Measurements from ENCODE around the gene GZMM.

Gene GZMM

DNA sequence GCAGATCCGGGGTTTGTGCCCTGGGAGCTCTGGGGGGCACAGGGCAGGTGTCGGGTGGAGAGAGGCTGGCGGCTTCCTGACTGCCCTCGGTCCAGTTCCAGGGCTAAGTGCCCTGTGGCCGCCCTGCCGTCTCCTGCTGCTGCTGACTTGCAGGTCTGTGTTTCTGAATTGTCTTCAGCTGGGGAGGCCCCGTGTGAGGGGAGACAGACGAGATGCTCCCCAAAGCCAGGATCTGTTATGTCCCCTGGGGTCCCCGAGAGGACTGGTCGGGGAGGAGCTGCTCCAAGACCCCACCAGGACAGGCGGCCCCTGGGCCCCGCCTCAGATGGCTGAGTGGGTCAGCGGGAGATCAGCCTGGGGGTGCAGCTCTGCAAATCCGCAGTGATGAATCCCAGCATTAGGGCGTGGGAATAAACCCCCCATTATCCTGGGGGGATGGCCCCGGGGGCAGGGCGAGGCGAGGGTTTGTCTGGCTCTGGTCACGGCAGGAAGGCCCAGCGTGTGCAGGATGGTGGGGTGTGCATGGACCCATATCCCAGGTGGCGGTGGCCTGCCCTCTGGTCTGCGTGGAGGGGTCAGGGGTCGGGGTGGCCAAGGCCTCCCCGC is 50.5 kb downstream of the GZMM start:
- H4K12ac ChIP-seq (ENCODE audit: low read depth, low read length) = no peak overlapping the region
- H2BK120ac ChIP-seq (ENCODE audit: insufficient read depth, low read length, poor library complexity) = no peak overlapping the region
- no peak overlapping the region for H2BK12ac ChIP-seq (ENCODE audit: low read length)
- no peak overlapping the region for H3K9ac ChIP-seq (ENCODE audit: low read length)
- H2AFZ ChIP-seq (ENCODE audit: insufficient read depth, low read length, poor library complexity) = no peak overlapping the region
- H3K9me3 ChIP-seq (ENCODE audit: insufficient read depth, low read depth, low read length) = peaks cover 5% of the 10 kb centered on the region
- H3K4ac ChIP-seq (ENCODE audit: low read depth, low read length) = no peak overlapping the region
- H3K4me3 ChIP-seq (ENCODE audit: low read depth, low read length) = no peak overlapping the region
- no peak overlapping the region for H3K23ac ChIP-seq (ENCODE audit: low read length)
- H3K4me2 ChIP-seq (ENCODE audit: low read length) = no peak overlapping the region
- DNase-seq = no peak
- no peak overlapping the region for H3K27ac ChIP-seq (ENCODE audit: low read depth, low read length)
- H3K36me3 ChIP-seq (ENCODE audit: control insufficient read depth in 1 of 2, insufficient read depth in 2 of 2, low read length in 2 of 2) = no peaks in the 10 kb centered on the region
- H3K14ac ChIP-seq (ENCODE audit: low read length) = no peak overlapping the region
- H2AK5ac ChIP-seq (ENCODE audit: low read length) = no peak overlapping the region
- no peak overlapping the region for H4K8ac ChIP-seq (ENCODE audit: low read depth, low read length)
- no peak overlapping the region for H2BK5ac ChIP-seq (ENCODE audit: low read depth, low read length, poor library complexity)
- H3K79me2 ChIP-seq (ENCODE audit: control insufficient read depth, insufficient read depth, low read length, poor library complexity) = no peaks in the 10 kb centered on the region
- H3K4me1 ChIP-seq (ENCODE audit: control insufficient read depth in 1 of 2, insufficient read depth in 2 of 2, low read length in 2 of 2) = peaks cover 0 to 1% of the 10 kb centered on the region in 2 experiments
- H3K27me3 ChIP-seq (ENCODE audit: insufficient read depth, low read length) = peaks cover 16% of the 10 kb centered on the region
- H3K79me1 ChIP-seq (ENCODE audit: low read length) = no peaks in the 10 kb centered on the region
- no peak overlapping the region for H4K91ac ChIP-seq (ENCODE audit: low read depth, low read length)
- no peak overlapping the region for H3K18ac ChIP-seq (ENCODE audit: low read length)
- no CpG with 5 or more reads among the region's 24 CpGs for WGBS (ENCODE audit: extremely low coverage, insufficient coverage, insufficient read length)

DNA sequence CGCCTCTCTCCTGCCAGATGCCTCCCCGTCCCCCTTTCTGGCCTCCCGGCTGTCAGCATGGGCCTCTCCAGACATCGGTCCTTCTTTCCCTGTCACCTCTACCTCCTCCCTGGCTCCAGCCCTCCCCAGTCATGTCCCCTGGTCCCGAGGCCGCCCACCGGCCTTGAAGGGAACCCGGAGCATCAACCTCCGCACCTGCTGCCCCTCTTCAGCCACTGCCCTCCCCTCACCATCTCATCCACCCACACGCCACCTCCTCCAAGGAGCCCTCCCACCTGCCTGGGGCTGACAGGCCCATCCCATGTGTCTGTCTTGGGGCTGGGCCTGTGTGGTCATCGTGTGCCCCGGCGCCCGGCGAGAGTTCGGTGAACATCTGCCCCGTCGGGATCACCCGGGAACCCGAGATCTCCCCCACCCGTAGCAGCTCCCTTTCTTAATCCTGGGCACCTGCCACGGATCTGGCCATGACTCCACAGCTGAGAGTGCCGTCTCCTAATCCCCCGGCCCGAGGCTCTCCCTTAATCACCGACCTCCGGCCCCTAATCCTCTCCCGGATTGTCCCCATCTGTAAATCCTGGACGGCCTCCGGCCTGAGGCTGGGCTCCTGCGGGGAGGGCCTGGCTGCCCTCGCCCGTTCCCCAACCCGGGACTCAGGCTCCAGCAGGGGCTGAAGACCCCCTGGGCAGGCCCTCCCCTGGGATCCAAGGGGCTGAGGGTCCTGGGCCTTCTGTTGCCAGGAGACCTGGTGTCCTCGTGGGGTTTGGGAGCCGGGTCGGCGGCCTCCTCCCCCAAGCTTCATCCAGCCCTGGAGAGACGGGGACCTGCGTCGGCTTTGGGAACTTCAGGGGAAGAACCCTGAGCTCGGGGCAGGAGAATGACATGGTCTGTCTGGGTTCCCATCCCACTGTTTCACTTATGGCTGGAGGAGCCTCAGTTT is 51.7 kb downstream of the GZMM start:
- Histone ChIP-seq H3K9me3 (ENCODE audit: insufficient read depth, low read depth, low read length) (peaks cover 5% of the 10 kb centered on the region), H3K14ac (ENCODE audit: low read length) (no peak overlapping the region), H2BK120ac (ENCODE audit: insufficient read depth, low read length, poor library complexity) (no peak overlapping the region), H3K4me1 (ENCODE audit: control insufficient read depth in 1 of 2, insufficient read depth in 2 of 2, low read length in 2 of 2) (no peaks in the 10 kb centered on the region), H3K4me2 (ENCODE audit: low read length) (no peak overlapping the region), H2BK5ac (ENCODE audit: low read depth, low read length, poor library complexity) (no peak overlapping the region), H3K4me3 (ENCODE audit: low read depth, low read length) (no peak overlapping the region), H2AK5ac (ENCODE audit: low read length) (no peak overlapping the region), H2AFZ (ENCODE audit: insufficient read depth, low read length, poor library complexity) (no peak overlapping the region), H3K79me1 (ENCODE audit: low read length) (no peaks in the 10 kb centered on the region), H3K4ac (ENCODE audit: low read depth, low read length) (no peak overlapping the region), H4K91ac (ENCODE audit: low read depth, low read length) (no peak overlapping the region), H3K23ac (ENCODE audit: low read length) (no peak overlapping the region), H4K12ac (ENCODE audit: low read depth, low read length) (no peak overlapping the region), H3K79me2 (ENCODE audit: control insufficient read depth, insufficient read depth, low read length, poor library complexity) (no peaks in the 10 kb centered on the region), H3K18ac (ENCODE audit: low read length) (no peak overlapping the region), H2BK12ac (ENCODE audit: low read length) (no peak overlapping the region), H3K27me3 (ENCODE audit: insufficient read depth, low read length) (peaks cover 8% of the 10 kb centered on the region), H3K36me3 (ENCODE audit: control insufficient read depth in 1 of 2, insufficient read depth in 2 of 2, low read length in 2 of 2) (no peaks in the 10 kb centered on the region), H4K8ac (ENCODE audit: low read depth, low read length) (no peak overlapping the region), H3K9ac (ENCODE audit: low read length) (no peak overlapping the region), H3K27ac (ENCODE audit: low read depth, low read length) (no peak overlapping the region)
- no CpG with 5 or more reads among the region's 42 CpGs for WGBS (ENCODE audit: extremely low coverage, insufficient coverage, insufficient read length)
- no peak for DNase-seq

DNA sequence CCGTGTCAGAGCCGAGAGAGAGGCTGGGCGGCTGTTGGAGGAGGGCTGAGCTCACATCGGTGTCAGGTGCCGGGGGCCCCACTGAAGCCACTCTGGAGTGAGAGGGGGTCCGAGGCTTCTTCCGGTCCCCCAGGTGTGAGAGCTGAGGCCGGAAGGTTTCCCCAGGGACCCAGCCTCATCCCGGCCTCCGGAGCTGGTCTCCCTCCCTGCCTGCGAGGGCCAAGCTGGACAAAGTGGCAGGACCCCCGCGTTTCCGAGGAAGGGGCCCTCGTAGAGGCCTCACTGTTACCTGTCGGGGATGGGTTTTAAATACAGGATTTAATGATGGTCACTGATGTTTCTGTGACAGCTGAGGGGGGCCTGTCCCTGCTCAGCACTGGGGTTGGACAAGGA is 52.4 kb downstream of the GZMM start:
- Histone ChIP-seq H3K27me3 (ENCODE audit: insufficient read depth, low read length) (peaks cover 2% of the 10 kb centered on the region), H3K27ac (ENCODE audit: low read depth, low read length) (no peak overlapping the region), H3K4me1 (ENCODE audit: control insufficient read depth in 1 of 2, insufficient read depth in 2 of 2, low read length in 2 of 2) (no peaks in the 10 kb centered on the region), H3K14ac (ENCODE audit: low read length) (no peak overlapping the region), H3K18ac (ENCODE audit: low read length) (no peak overlapping the region), H4K12ac (ENCODE audit: low read depth, low read length) (no peak overlapping the region), H3K4ac (ENCODE audit: low read depth, low read length) (no peak overlapping the region), H2BK5ac (ENCODE audit: low read depth, low read length, poor library complexity) (no peak overlapping the region), H2AFZ (ENCODE audit: insufficient read depth, low read length, poor library complexity) (no peak overlapping the region), H3K9ac (ENCODE audit: low read length) (no peak overlapping the region), H3K23ac (ENCODE audit: low read length) (no peak overlapping the region), H3K4me2 (ENCODE audit: low read length) (no peak overlapping the region), H3K36me3 (ENCODE audit: control insufficient read depth in 1 of 2, insufficient read depth in 2 of 2, low read length in 2 of 2) (no peaks in the 10 kb centered on the region), H2BK120ac (ENCODE audit: insufficient read depth, low read length, poor library complexity) (no peak overlapping the region), H2BK12ac (ENCODE audit: low read length) (no peak overlapping the region), H3K79me1 (ENCODE audit: low read length) (no peaks in the 10 kb centered on the region), H3K4me3 (ENCODE audit: low read depth, low read length) (no peak overlapping the region), H2AK5ac (ENCODE audit: low read length) (no peak overlapping the region), H4K91ac (ENCODE audit: low read depth, low read length) (no peak overlapping the region), H3K9me3 (ENCODE audit: insufficient read depth, low read depth, low read length) (peaks cover 4% of the 10 kb centered on the region), H3K79me2 (ENCODE audit: control insufficient read depth, insufficient read depth, low read length, poor library complexity) (no peaks in the 10 kb centered on the region), H4K8ac (ENCODE audit: low read depth, low read length) (no peak overlapping the region)
- WGBS (ENCODE audit: extremely low coverage, insufficient coverage, insufficient read length) = no CpG with 5 or more reads among the region's 16 CpGs
- no peak for DNase-seq

DNA sequence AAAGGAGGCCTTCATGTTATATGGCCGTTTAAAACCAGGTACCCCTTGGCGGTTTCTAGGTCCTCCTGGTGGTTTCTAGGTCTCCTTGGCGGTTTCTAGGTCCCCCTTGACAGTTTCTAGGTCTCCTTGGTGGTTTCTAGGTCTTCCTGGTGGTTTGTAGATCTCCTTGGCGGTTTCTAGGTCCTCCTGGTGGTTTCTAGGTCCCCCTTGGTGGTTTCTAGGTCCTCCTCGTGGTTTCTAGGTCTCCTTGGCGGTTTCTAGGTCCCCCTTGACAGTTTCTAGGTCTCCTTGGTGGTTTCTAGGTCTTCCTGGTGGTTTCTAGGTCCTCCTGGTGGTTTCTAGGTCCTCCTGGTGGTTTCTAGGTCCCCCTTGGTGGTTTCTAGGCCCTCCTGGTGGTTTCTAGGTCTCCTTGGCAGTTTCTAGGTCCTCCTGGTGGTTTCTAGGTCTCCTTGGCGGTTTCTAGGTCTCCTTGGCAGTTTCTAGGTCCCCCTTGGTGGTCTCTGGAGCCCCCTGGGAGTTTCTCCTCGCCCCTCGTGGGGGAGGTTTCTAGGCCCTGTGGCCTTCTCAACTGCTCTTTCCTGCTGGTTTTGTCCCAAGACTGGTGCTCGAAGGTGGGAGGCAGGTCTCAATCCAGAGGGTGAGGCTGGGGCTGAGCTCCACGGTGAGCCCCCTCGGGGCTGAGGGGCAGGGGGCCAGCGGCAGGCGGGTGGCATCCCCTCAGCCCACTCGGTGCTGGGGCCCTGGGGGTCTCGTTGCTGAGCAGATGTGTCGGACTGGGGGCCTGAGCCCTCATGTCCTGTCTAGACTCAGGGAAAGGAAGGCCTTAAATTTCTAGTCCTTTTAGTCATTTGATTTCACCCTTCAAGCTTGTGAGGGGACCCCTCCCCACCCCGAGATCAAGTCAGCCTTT is 53.8 kb downstream of the GZMM start:
- Histone ChIP-seq H3K4me3 (ENCODE audit: low read depth, low read length) (no peak overlapping the region), H3K79me2 (ENCODE audit: control insufficient read depth, insufficient read depth, low read length, poor library complexity) (no peaks in the 10 kb centered on the region), H2BK5ac (ENCODE audit: low read depth, low read length, poor library complexity) (no peak overlapping the region), H2AK5ac (ENCODE audit: low read length) (no peak overlapping the region), H3K79me1 (ENCODE audit: low read length) (no peaks in the 10 kb centered on the region), H3K4me1 (ENCODE audit: control insufficient read depth in 1 of 2, insufficient read depth in 2 of 2, low read length in 2 of 2) (no peaks in the 10 kb centered on the region), H3K14ac (ENCODE audit: low read length) (no peak overlapping the region), H2AFZ (ENCODE audit: insufficient read depth, low read length, poor library complexity) (no peak overlapping the region), H4K12ac (ENCODE audit: low read depth, low read length) (no peak overlapping the region), H3K4ac (ENCODE audit: low read depth, low read length) (no peak overlapping the region), H2BK120ac (ENCODE audit: insufficient read depth, low read length, poor library complexity) (no peak overlapping the region), H3K9ac (ENCODE audit: low read length) (no peak overlapping the region), H2BK12ac (ENCODE audit: low read length) (no peak overlapping the region), H3K27me3 (ENCODE audit: insufficient read depth, low read length) (no peaks in the 10 kb centered on the region), H3K4me2 (ENCODE audit: low read length) (no peak overlapping the region), H3K36me3 (ENCODE audit: control insufficient read depth in 1 of 2, insufficient read depth in 2 of 2, low read length in 2 of 2) (no peaks in the 10 kb centered on the region), H3K18ac (ENCODE audit: low read length) (no peak overlapping the region), H3K9me3 (ENCODE audit: insufficient read depth, low read depth, low read length) (peaks cover 3% of the 10 kb centered on the region), H4K91ac (ENCODE audit: low read depth, low read length) (no peak overlapping the region), H3K23ac (ENCODE audit: low read length) (no peak overlapping the region), H4K8ac (ENCODE audit: low read depth, low read length) (no peak overlapping the region), H3K27ac (ENCODE audit: low read depth, low read length) (no peak overlapping the region)
- DNase-seq = no peak
- WGBS (ENCODE audit: extremely low coverage, insufficient coverage, insufficient read length) = no CpG with 5 or more reads among the region's 18 CpGs

All from trophoblast cell (in vitro differentiated cells and primary cell).